Transverse colon (tissue), 4 donors: ENCODE data around the gene PRKCI. TPM values are rescaled to one million over a fixed set of nuclear protein-coding genes. Genes with fewer than 3 reads are reported as not detected.
A peak's percentile ranks its signal among the peaks of the same experiment; 100 is the strongest.

Experiments used
- DNase-seq: peaks from one replicate; pipeline ENCODE4 v3.0.0-alpha.2; 2019
- H3K27ac ChIP-seq, 4 donors: fragments of 200-600 bp; sonication (generic); 2 replicates each; pipeline ENCODE4 v1.5.1; 2016 to 2018; ENCODE audit warnings: inconsistent platforms in 4 of 4
- H3K27me3 ChIP-seq: fragments of 200-600 bp; sonication (generic); 2 replicates; pipeline ENCODE4 v1.5.1; 2017; ENCODE audit warnings: inconsistent platforms
- H3K36me3 ChIP-seq, 4 donors: fragments of 200-600 bp; sonication (generic); 2 replicates each; pipeline ENCODE4 v1.5.1; 2017 to 2019; ENCODE audit warnings: inconsistent platforms in 4 of 4
- H3K4me1 ChIP-seq, 4 donors: fragments of 200-600 bp; sonication (generic); 2 replicates each; pipeline ENCODE4 v1.5.1; 2017 to 2020; ENCODE audit warnings: inconsistent platforms in 4 of 4
- H3K4me3 ChIP-seq, 4 donors: fragments of 200-600 bp; sonication (generic); 1 replicate in 1 of 4; 2 replicates in 3 of 4; pipeline versions ENCODE4 v1.5.1 to v1.6.1; 2017 to 2019; ENCODE audit warnings: inconsistent platforms in 4 of 4
- H3K9me3 ChIP-seq, 2 donors: fragments of 200-600 bp; sonication (generic); 2 replicates each; pipeline ENCODE4 v1.5.1; 2017 to 2019; ENCODE audit warnings: inconsistent platforms in 2 of 2
- CTCF ChIP-seq, 5 experiments: fragments of 200-600 bp in 3 of 5; fragments of 450-650 bp in 2 of 5; sonication (generic) in 3 of 5; IDR thresholded peaks; 1 replicate in 2 of 5; 2 replicates in 3 of 5; pipeline ENCODE4 v1.5.1; 2016 to 2017; ENCODE audit warnings: antibody characterized with exemption in 5 of 5, inconsistent platforms in 3 of 5, mild to moderate bottlenecking in 2 of 5, moderate library complexity in 1 of 5
- EP300 ChIP-seq: sonication (generic); formaldehyde crosslinking; IDR thresholded peaks from one replicate; pipeline ENCODE4 v1.6.1; 2017; ENCODE audit warnings: antibody characterized with exemption, low read depth
- POLR2A ChIP-seq: fragments of 450-650 bp; IDR thresholded peaks from one replicate; pipeline ENCODE4 v1.6.1; 2016; ENCODE audit warnings: antibody characterized with exemption, mild to moderate bottlenecking, moderate library complexity
- POLR2AphosphoS5 ChIP-seq, 3 donors: sonication (generic); formaldehyde crosslinking; IDR thresholded peaks; one replicate each; pipeline ENCODE4 v1.6.1; 2016; ENCODE audit warnings: antibody characterized with exemption in 3 of 3
- WGBS, 2 donors: methylation state at CpG; one replicate each; pipeline ENCODE4 v1.1.5; 2018; ENCODE audit warnings: low coverage in 1 of 2; 5-methylcytosine and 5-hydroxymethylcytosine counted together
- in situ Hi-C, 4 donors: fragments of 200-750 bp; cut with MboI; loops; one replicate each; pipeline versions ENCODE4 v1.15.0 to v1.15.1; 2017; ENCODE audit warnings: low sequenced_read_pairs in 3 of 4, low pct_ligation_motif_present in 1 of 4, low pct_unique_long_range_greater_than_20kb in 1 of 4
- intact Hi-C: fragments of 100-400 bp; cut with DNase I; formaldehyde crosslinking; loops from one replicate; pipeline ENCODE4 v1.15.1; 2023; ENCODE audit warnings: low total_unique reads
- small RNA-seq, 4 donors: library from RNA; depleted of rRNA; stranded (forward); fragments of <200 nt; gene quantifications; one replicate each; pipeline ENCODE3, GENCODE V24; 2016
- total RNA-seq, 4 donors: library from RNA; depleted of rRNA; stranded (reverse); fragments of >200 nt; gene quantifications; one replicate each; pipeline ENCODE4 v1.1.0, GENCODE V29; 2016

PRKCI gene
- total RNA-seq, 4 donors from 2014 or later: 21.1 to 52.1 (median 36.0) TPM

GRCh38 chr3:170354760-170355159, 132.5 kb downstream of the PRKCI start:
- Histone ChIP-seq H3K4me3 (no peak overlapping the region), H3K9me3 (no peaks in the 10 kb centered on the region), H3K36me3 (no peaks in the 10 kb centered on the region), H3K4me1 (peaks cover 0 to 30% (median 5%) of the 10 kb centered on the region in 4 donors), H3K27ac (peak overlapping the region in 1 of 4 donors; percentile 99), H3K27me3 (no peaks in the 10 kb centered on the region)
- intact Hi-C loops: no loop called here
- no peak for DNase-seq
- 95 to 100% methylated on average over 3 to 4 of the region's 4 CpGs for WGBS, 2 donors
- in situ Hi-C loops: no loop called here
- TF ChIP-seq POLR2A: no peak
- TF ChIP-seq POLR2AphosphoS5 (IDR thresholded peaks at IDR 0.05): no peak
- no peak for TF ChIP-seq EP300
- TF ChIP-seq CTCF (IDR thresholded peaks at IDR 0.05): no peak

Small RNA genes within 50 kb of the gene (small RNA-seq; reads per million reads assigned to genes)
- 0 reads per million in 4 donors for gene RF00019

Other genes with a start within 250 kb of the PRKCI start
- 100 to 1,000 TPM in 3 of 4 donors, 10 to 100 TPM in 1; 93.5 to 195 (median 139) TPM for gene GPR160, start 184.4 kb upstream of the PRKCI start, total RNA-seq
- 10 to 100 TPM; 44.9 to 87.0 (median 69.7) TPM for gene PHC3, start 40.7 kb upstream of the PRKCI start, total RNA-seq
- 10 to 100 TPM; 27.0 to 78.4 (median 43.1) TPM for gene SKIL, start 135.3 kb downstream of the PRKCI start, total RNA-seq
- gene CLDN11, start 196.4 kb downstream of the PRKCI start, total RNA-seq: 10 to 100 TPM in 1 of 4 donors, 1 to 10 TPM in 3; 4.6 to 13.5 (median 7.2) TPM